ENCODE results near the gene CDH4.

DNA sequence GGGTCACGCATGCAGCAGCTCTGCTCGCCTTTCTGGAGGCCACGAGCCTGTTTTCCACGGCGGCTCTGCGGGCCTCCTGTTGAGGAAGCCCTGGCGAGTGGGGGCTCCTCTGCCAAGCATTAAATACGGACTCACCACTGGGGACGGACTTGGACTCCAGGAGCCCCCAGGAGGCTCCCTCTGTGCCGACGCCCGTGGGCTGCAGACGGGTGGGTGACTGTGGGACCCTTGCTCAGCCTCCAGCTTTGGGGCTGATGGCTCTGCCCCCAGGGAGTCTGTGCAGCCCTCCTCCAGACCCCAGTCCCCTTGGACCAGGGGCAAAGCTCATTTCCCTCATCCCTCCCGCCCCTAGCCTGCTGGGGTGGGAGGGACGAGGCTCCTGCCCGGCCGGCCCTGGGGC, 577.5 kb downstream of the CDH4 start:
- TF ChIP-seq, protein P1, sequence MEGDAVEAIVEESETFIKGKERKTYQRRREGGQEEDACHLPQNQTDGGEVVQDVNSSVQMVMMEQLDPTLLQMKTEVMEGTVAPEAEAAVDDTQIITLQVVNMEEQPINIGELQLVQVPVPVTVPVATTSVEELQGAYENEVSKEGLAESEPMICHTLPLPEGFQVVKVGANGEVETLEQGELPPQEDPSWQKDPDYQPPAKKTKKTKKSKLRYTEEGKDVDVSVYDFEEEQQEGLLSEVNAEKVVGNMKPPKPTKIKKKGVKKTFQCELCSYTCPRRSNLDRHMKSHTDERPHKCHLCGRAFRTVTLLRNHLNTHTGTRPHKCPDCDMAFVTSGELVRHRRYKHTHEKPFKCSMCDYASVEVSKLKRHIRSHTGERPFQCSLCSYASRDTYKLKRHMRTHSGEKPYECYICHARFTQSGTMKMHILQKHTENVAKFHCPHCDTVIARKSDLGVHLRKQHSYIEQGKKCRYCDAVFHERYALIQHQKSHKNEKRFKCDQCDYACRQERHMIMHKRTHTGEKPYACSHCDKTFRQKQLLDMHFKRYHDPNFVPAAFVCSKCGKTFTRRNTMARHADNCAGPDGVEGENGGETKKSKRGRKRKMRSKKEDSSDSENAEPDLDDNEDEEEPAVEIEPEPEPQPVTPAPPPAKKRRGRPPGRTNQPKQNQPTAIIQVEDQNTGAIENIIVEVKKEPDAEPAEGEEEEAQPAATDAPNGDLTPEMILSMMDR (conservative IDR thresholded peaks at IDR 0.05), result no peak
- no peak for TF ChIP-seq EZH2 (IDR thresholded peaks at IDR 0.05; ENCODE audit: low read depth)
